Measurements from ENCODE around the gene RASSF1.
A peak's percentile ranks its signal among the peaks of the same experiment; 100 is the strongest.

Gene RASSF1

DNA sequence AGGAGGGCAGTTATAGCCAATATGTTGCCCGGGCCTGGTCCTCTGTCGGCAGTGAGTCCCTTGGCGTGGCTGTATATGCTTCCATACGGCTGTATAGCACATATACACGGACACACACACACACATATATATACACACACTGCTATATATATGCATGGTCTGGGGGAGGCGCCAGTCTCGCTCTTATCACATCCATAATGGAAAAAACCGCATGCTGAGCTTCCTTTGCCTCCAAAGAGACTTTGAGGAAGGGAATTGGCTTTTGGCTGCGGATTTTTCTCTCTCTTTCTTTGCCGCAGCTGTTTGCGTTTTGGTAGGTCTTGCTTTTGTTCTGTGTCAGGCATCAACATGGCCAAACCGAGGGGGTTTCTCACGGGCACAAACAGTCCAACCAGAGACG is 30.0 kb upstream of the RASSF1 start:
- TF ChIP-seq, protein P1, sequence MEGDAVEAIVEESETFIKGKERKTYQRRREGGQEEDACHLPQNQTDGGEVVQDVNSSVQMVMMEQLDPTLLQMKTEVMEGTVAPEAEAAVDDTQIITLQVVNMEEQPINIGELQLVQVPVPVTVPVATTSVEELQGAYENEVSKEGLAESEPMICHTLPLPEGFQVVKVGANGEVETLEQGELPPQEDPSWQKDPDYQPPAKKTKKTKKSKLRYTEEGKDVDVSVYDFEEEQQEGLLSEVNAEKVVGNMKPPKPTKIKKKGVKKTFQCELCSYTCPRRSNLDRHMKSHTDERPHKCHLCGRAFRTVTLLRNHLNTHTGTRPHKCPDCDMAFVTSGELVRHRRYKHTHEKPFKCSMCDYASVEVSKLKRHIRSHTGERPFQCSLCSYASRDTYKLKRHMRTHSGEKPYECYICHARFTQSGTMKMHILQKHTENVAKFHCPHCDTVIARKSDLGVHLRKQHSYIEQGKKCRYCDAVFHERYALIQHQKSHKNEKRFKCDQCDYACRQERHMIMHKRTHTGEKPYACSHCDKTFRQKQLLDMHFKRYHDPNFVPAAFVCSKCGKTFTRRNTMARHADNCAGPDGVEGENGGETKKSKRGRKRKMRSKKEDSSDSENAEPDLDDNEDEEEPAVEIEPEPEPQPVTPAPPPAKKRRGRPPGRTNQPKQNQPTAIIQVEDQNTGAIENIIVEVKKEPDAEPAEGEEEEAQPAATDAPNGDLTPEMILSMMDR (IDR thresholded peaks at IDR 0.05; ENCODE audit: low read depth, low read length), result peak; percentile 56
- DNase-seq, result peak; percentile 68
- no peak overlapping the region; the same call in 1 of the 2 replicates for H3K27ac ChIP-seq
- H3K27me3 ChIP-seq (ENCODE audit: insufficient read depth, low read depth, severe bottlenecking), result no peaks in the 10 kb centered on the region
- no peak overlapping the region for H3K4me3 ChIP-seq (ENCODE audit: low read depth, low read length)
- no peaks in the 10 kb centered on the region for H3K9me3 ChIP-seq (ENCODE audit: severe bottlenecking)
- H3K36me3 ChIP-seq, result no peaks in the 10 kb centered on the region

DNA sequence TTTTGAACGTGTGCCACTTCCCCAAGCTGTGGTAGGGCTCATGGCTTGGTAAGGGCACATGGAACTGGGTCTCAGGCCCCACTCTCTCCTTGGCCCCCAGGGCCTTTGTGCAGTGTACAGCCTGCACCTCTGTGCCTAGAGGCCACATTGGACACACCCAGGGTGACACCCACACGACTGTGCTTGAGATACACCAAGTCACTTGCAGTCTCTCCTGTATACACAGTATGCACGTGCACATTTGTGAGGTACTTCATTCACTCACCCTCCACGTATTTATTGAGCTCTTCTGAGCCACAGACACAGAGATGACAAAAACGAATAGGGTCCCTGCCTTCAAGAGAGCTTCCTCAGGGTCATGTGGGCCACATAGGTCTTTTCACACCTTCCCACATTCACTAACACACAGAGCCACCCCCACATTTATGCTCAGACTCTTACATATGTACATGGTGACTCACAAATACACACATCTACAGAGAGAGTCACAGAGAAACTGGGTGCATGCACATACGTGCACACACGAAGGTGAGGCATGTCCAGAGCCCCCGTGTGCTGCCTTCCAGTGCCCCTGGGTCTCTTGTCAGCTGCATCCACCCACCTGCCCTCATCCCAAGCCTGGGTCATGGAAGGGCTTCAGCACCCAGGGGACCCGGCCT is 28.5 kb upstream of the RASSF1 start:
- Histone ChIP-seq H3K27ac (no peak overlapping the region), H3K9me3 (ENCODE audit: severe bottlenecking) (no peaks in the 10 kb centered on the region), H3K27me3 (ENCODE audit: insufficient read depth, low read depth, severe bottlenecking) (no peaks in the 10 kb centered on the region), H3K36me3 (no peaks in the 10 kb centered on the region), H3K4me3 (ENCODE audit: low read depth, low read length) (no peak overlapping the region)
- no peak for DNase-seq
- TF ChIP-seq, protein P1 (IDR thresholded peaks at IDR 0.05; ENCODE audit: low read depth, low read length), result no peak

DNA sequence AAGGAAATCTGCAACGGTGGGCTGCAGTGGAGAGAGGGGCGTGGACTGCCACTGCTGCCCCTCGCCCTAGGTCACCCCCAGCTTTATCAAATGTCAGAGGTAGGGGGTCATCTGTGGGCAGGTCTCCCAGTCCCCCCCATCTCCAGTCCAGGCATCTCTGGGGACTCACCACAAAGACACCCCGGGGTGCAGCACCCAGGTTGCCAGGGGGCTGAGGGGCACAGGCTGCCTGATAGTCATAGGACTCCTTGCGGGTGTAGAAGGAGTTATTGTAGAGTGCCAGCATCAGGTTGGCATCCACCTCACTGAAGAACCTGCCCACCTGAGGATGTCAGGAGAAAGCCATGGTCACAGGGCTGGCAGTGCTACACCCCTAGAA is 25.2 kb upstream of the RASSF1 start:
- DNase-seq, result no peak
- TF ChIP-seq, protein P1 (IDR thresholded peaks at IDR 0.05; ENCODE audit: low read depth, low read length), result no peak
- Histone ChIP-seq H3K9me3 (ENCODE audit: severe bottlenecking) (no peaks in the 10 kb centered on the region), H3K4me3 (ENCODE audit: low read depth, low read length) (no peak overlapping the region), H3K27me3 (ENCODE audit: insufficient read depth, low read depth, severe bottlenecking) (no peaks in the 10 kb centered on the region), H3K27ac (no peak overlapping the region), H3K36me3 (no peaks in the 10 kb centered on the region)

DNA sequence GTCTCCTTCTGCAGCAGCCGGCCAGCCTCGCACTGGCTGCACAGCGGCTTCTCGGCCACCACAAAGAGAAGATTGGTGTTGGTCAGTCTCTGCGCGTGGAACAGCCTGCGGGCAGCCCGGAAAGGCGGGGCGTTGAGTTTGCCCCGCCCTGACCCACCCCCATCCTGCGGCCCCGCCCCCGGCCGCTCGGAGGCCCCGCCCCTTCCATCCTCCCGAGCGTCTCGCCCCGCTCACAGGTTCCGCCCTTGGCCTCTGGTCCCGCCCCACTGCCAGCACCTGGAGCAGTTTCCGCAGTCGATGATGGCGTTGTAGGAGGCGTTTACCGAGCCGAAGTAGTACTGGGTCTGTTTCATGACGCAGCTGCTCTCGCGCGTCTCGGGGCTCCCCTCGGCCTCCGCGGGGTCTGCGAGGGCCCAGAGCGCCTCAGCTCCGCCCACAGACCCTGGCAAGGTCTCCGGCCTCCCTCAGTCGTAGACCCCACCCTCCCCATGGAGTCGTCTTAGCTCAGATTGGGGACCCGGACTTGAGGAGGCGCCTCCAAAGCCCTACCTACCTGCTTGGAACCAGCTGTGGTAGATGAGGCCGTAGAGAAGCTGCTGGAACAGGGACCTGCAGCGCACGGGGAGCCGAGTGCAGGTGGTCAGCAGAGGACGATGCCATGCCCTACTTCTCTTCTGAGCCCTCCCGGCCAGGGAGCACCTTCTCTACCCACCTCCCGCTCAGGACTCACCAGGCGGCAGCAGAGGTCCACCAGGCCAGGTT is 24.6 kb upstream of the RASSF1 start:
- H3K36me3 ChIP-seq, result no peaks in the 10 kb centered on the region
- H3K4me3 ChIP-seq (ENCODE audit: low read depth, low read length), result no peak overlapping the region
- no peaks in the 10 kb centered on the region for H3K9me3 ChIP-seq (ENCODE audit: severe bottlenecking)
- H3K27me3 ChIP-seq (ENCODE audit: insufficient read depth, low read depth, severe bottlenecking), result no peaks in the 10 kb centered on the region
- no peak overlapping the region for H3K27ac ChIP-seq
- TF ChIP-seq, protein P1 (IDR thresholded peaks at IDR 0.05; ENCODE audit: low read depth, low read length), result no peak
- DNase-seq, result no peak

DNA sequence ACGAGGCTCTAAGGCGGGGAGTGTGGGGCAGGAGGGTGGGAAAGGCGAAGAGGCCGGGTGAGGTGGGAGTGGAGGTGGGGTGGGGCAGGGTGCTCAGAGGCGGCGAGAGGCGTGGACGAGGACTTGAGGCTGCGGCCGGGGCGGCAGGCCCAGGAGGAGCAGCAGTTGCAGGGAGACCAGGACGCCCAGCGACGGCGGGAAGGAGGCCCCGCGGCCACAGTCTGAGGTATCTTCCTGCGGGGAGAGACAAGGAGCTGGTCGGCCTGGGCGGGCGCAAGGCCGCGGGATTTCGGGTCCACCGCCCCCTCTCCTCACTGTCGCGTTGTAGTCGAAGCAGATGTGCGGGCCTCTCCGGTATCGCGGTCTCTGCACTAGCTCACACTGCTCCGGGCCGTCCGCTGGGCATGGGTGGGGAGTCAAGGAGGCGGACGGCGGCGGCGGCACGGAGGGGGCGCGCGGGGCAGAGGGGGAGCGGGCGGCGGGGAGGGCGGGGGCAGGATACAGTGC is 24.0 kb upstream of the RASSF1 start:
- H3K9me3 ChIP-seq (ENCODE audit: severe bottlenecking), result no peaks in the 10 kb centered on the region
- H3K27ac ChIP-seq, result no peak overlapping the region
- DNase-seq, result no peak
- H3K27me3 ChIP-seq (ENCODE audit: insufficient read depth, low read depth, severe bottlenecking), result no peaks in the 10 kb centered on the region
- H3K4me3 ChIP-seq (ENCODE audit: low read depth, low read length), result no peak overlapping the region
- H3K36me3 ChIP-seq, result no peaks in the 10 kb centered on the region
- TF ChIP-seq, protein P1 (IDR thresholded peaks at IDR 0.05; ENCODE audit: low read depth, low read length), result no peak

Data from WERI-Rb-1 (cell line).